Left lobe of liver (tissue), 2 donors: ENCODE results near the gene ZRANB2. TPM values are rescaled to one million over a fixed set of nuclear protein-coding genes. Genes with fewer than 3 reads are reported as not detected.

ENCODE experiments used
- ATAC-seq: fragments of 200-7000 bp; cut with Tn5 transposase; one replicate; pipeline ENCODE4 v1.9.1; 2020; ENCODE audit warnings: mild to moderate bottlenecking, moderate library complexity
- DNase-seq: peaks from one replicate; pipeline ENCODE4 v3.0.0-alpha.2; 2020; ENCODE audit warnings: low spot score
- total RNA-seq: library from RNA; stranded (reverse); gene quantifications from one replicate; pipeline ENCODE4 v1.2.1, GENCODE V29; 2021
- donor health status: DM: no; HTN: no; CAD: no; lungs with moderate emphysema.
- donor health status: DM: no; HTN: yes; CAD: no.

ZRANB2 gene
- total RNA-seq, 1 donor from 2014 or later = 21.5 TPM

- no peak for ATAC-seq
- no peak for DNase-seq
Observed at GRCh38 chr1:71030026-71030425, 50.8 kb downstream of the ZRANB2 start.

GRCh38 chr1:71028981-71029380, 51.9 kb downstream of the ZRANB2 start:
- DNase-seq (no peak), ATAC-seq (no peak)

- no peak for DNase-seq
- ATAC-seq = no peak
Observed at GRCh38 chr1:71027991-71028390, 52.8 kb downstream of the ZRANB2 start.

- ATAC-seq = no peak
- no peak for DNase-seq
Observed at GRCh38 chr1:71026093-71026492, 54.7 kb downstream of the ZRANB2 start.

GRCh38 chr1:71023515-71023914, 57.3 kb downstream of the ZRANB2 start:
- DNase-seq (no peak), ATAC-seq (no peak)

- ATAC-seq (no peak), DNase-seq (no peak)
Observed at GRCh38 chr1:71019233-71019969, 61.4 kb downstream of the ZRANB2 start.

- DNase-seq (no peak), ATAC-seq (no peak)
Observed at GRCh38 chr1:71018791-71019190, 62.0 kb downstream of the ZRANB2 start.

GRCh38 chr1:71015745-71016144, 65.1 kb downstream of the ZRANB2 start:
- no peak for DNase-seq
- no peak for ATAC-seq

- DNase-seq (no peak), ATAC-seq (no peak)
Observed at GRCh38 chr1:71014178-71014579, 66.7 kb downstream of the ZRANB2 start.

Other genes with a start within 250 kb of the ZRANB2 start
- gene PTGER3, start 33.2 kb downstream of the ZRANB2 start, total RNA-seq = 0.05 TPM